ENCODE data around the gene PASK.

The PASK gene

DNA sequence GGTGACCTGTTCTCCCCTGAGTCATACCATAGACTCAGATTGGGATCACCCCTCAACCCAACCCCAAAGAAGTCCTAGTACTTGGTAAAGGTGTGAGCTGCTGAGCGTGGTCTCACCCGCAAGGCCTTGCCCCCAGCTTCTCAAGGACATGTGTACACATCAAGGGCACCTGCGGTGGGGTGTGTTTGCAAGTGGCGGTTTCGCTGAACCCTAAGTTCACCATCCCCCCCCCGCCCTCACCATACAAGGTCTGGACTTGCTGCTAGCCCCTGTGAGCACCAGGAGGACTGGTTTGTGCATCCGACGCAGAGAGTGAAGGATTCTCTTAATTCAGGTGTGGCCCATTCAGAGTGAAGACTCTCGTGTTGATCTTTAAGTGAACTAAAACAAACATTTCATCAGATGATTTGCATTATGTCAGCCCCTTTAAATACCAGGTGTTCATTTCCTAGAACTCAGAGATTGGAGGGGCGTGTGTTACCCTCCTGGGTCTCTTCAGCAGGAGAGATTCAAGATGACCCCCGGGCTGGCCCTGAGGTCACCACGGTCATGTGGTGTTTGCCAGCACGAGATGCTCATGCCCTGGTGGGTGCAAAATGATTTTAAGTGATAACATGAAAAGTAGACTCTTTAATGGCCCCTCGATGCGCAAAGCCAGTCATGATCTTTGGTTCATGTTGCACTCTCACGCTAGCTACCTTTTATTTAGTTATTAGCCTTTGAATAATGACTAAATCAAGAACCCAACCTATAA lies 75.0 kb downstream of the PASK start:
- Histone ChIP-seq H3K36me3 (ENCODE audit: control insufficient read depth, insufficient read depth, low read length) (no peaks in the 10 kb centered on the region), H3K4me3 (ENCODE audit: low read length) (no peak overlapping the region), H3K27me3 (ENCODE audit: control insufficient read depth, insufficient read depth, low read length) (no peaks in the 10 kb centered on the region), H3K9ac (ENCODE audit: low read length) (no peak overlapping the region), H3K9me3 (ENCODE audit: control insufficient read depth, low read length) (no peaks in the 10 kb centered on the region), H3K4me1 (ENCODE audit: control insufficient read depth, insufficient read depth, low read length) (no peaks in the 10 kb centered on the region)

- no peak overlapping the region for H3K4me3 ChIP-seq (ENCODE audit: low read length)
- H3K9ac ChIP-seq (ENCODE audit: low read length) = no peak overlapping the region
- H3K27me3 ChIP-seq (ENCODE audit: control insufficient read depth, insufficient read depth, low read length) = no peaks in the 10 kb centered on the region
- no peaks in the 10 kb centered on the region for H3K4me1 ChIP-seq (ENCODE audit: control insufficient read depth, insufficient read depth, low read length)
- H3K9me3 ChIP-seq (ENCODE audit: control insufficient read depth, low read length) = no peaks in the 10 kb centered on the region
- H3K36me3 ChIP-seq (ENCODE audit: control insufficient read depth, insufficient read depth, low read length) = no peaks in the 10 kb centered on the region
Measured at GRCh38 chr2:241073166-241074064, 75.9 kb downstream of the PASK start.

DNA sequence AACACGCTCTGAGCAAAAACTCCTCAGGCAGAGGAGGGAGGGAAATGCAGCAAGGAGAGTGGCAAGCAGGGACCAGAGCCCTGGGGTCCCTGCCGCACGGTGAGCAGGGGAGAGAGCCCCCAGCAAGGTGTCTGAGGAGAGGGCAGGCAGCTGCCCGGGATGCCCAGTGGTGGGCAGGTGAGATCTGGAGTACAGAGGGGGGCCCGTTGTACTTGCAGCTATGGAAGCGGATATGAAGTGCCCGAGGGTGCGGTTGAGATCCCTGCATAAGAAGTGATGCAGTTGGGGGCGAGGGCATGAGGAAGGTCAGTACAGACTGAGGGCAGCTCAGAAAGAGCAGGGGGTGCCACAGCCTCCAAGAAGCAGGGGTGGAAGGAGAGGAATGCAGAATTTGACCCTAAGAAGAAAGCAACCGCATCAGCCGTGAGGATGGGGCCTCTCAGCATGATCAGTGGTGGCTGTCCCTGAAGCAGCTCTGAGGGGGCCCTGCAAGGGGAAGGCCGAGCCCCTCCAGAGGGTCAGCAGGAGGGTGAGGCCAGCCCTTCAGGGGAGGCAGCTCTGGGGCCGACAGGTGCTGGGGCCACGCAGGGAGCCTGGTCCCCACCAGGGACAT lies 76.6 kb downstream of the PASK start:
- Histone ChIP-seq H3K4me3 (ENCODE audit: low read length) (no peak overlapping the region), H3K9me3 (ENCODE audit: control insufficient read depth, low read length) (no peaks in the 10 kb centered on the region), H3K36me3 (ENCODE audit: control insufficient read depth, insufficient read depth, low read length) (no peaks in the 10 kb centered on the region), H3K9ac (ENCODE audit: low read length) (no peak overlapping the region), H3K4me1 (ENCODE audit: control insufficient read depth, insufficient read depth, low read length) (no peaks in the 10 kb centered on the region), H3K27me3 (ENCODE audit: control insufficient read depth, insufficient read depth, low read length) (no peaks in the 10 kb centered on the region)

DNA sequence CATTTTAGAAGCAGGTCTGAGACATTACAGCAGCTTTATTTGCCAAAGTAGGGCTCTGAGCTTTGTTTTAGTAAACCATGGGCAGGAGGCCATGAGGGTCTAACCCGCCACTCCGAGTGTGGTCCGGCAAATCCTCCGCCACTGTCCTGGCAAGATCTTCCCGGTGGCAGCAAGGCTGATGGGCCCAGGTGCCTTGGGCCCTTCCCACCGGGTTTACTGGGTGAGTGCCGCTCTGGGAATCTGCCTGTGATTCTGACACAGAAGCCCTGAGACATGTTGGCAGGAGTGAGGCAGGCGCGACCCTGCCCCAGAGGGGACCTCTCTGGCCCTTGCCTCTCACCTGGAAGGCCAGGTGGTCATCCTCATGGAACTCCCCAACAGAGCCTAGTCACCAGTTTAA lies 77.1 kb downstream of the PASK start:
- Histone ChIP-seq H3K4me3 (ENCODE audit: low read length) (no peak overlapping the region), H3K4me1 (ENCODE audit: control insufficient read depth, insufficient read depth, low read length) (no peaks in the 10 kb centered on the region), H3K27me3 (ENCODE audit: control insufficient read depth, insufficient read depth, low read length) (no peaks in the 10 kb centered on the region), H3K36me3 (ENCODE audit: control insufficient read depth, insufficient read depth, low read length) (no peaks in the 10 kb centered on the region), H3K9me3 (ENCODE audit: control insufficient read depth, low read length) (no peaks in the 10 kb centered on the region), H3K9ac (ENCODE audit: low read length) (no peak overlapping the region)

GRCh38 chr2:241071677-241072111 lies 77.6 kb downstream of the PASK start:
- Histone ChIP-seq H3K4me3 (ENCODE audit: low read length) (no peak overlapping the region), H3K4me1 (ENCODE audit: control insufficient read depth, insufficient read depth, low read length) (no peaks in the 10 kb centered on the region), H3K9me3 (ENCODE audit: control insufficient read depth, low read length) (no peaks in the 10 kb centered on the region), H3K9ac (ENCODE audit: low read length) (no peak overlapping the region), H3K36me3 (ENCODE audit: control insufficient read depth, insufficient read depth, low read length) (no peaks in the 10 kb centered on the region), H3K27me3 (ENCODE audit: control insufficient read depth, insufficient read depth, low read length) (no peaks in the 10 kb centered on the region)

DNA sequence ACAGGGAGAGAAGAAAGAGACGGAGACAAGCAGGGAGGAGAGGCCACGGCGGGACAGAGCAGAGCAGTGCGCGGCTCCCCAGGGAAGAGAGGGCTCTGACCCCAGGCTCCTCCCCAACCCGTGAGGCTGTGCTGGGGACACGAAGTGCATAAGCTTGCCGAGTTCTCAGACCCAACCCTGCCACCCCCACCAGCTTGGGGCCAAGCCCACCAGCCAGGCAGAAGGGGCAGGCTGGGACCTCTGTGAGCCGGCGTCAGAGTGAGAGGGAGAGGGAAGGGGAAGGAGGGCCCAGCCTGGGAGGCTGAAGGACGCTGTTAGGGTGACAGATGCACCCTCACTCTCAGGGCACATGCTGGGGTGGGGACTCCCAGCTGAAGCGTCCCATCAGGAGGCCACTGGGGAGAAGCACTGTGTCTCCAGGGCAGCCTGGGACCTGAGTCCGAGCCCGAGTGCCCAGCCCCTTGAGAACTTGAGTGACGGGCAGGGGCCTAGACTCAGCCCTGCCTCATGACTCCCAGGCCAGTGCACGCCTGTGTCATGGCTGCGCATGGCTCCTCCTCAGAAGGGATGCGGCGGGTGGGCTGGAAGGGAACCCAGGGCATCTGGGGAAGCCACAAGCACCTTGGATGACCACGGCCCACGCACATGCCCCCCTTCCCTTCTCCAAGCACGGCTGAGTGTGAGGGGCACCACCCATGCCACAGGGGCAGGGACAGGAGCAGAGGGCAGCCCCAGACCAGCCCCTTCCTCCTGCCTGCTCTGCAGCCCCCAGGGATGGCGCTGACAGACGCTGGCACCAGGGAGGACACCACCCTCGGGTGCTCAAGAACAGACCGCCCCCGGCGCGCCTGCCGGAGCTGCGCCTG lies 78.2 kb downstream of the PASK start:
- H3K4me1 ChIP-seq (ENCODE audit: control insufficient read depth, insufficient read depth, low read length) = no peaks in the 10 kb centered on the region
- no peak overlapping the region for H3K4me3 ChIP-seq (ENCODE audit: low read length)
- no peaks in the 10 kb centered on the region for H3K9me3 ChIP-seq (ENCODE audit: control insufficient read depth, low read length)
- no peaks in the 10 kb centered on the region for H3K36me3 ChIP-seq (ENCODE audit: control insufficient read depth, insufficient read depth, low read length)
- H3K9ac ChIP-seq (ENCODE audit: low read length) = no peak overlapping the region
- H3K27me3 ChIP-seq (ENCODE audit: control insufficient read depth, insufficient read depth, low read length) = no peaks in the 10 kb centered on the region

GRCh38 chr2:241070361-241070760 lies 78.9 kb downstream of the PASK start:
- no peaks in the 10 kb centered on the region for H3K36me3 ChIP-seq (ENCODE audit: control insufficient read depth, insufficient read depth, low read length)
- no peak overlapping the region for H3K9ac ChIP-seq (ENCODE audit: low read length)
- no peaks in the 10 kb centered on the region for H3K4me1 ChIP-seq (ENCODE audit: control insufficient read depth, insufficient read depth, low read length)
- H3K4me3 ChIP-seq (ENCODE audit: low read length) = no peak overlapping the region
- H3K27me3 ChIP-seq (ENCODE audit: control insufficient read depth, insufficient read depth, low read length) = no peaks in the 10 kb centered on the region
- no peaks in the 10 kb centered on the region for H3K9me3 ChIP-seq (ENCODE audit: control insufficient read depth, low read length)

GRCh38 chr2:241069821-241070281 lies 79.4 kb downstream of the PASK start:
- Histone ChIP-seq H3K9ac (ENCODE audit: low read length) (no peak overlapping the region), H3K4me3 (ENCODE audit: low read length) (no peak overlapping the region), H3K36me3 (ENCODE audit: control insufficient read depth, insufficient read depth, low read length) (no peaks in the 10 kb centered on the region), H3K9me3 (ENCODE audit: control insufficient read depth, low read length) (no peaks in the 10 kb centered on the region), H3K27me3 (ENCODE audit: control insufficient read depth, insufficient read depth, low read length) (peaks cover 1% of the 10 kb centered on the region), H3K4me1 (ENCODE audit: control insufficient read depth, insufficient read depth, low read length) (no peaks in the 10 kb centered on the region)

- Histone ChIP-seq H3K4me1 (ENCODE audit: control insufficient read depth, insufficient read depth, low read length) (peaks cover 5% of the 10 kb centered on the region), H3K27me3 (ENCODE audit: control insufficient read depth, insufficient read depth, low read length) (peaks cover 3% of the 10 kb centered on the region), H3K36me3 (ENCODE audit: control insufficient read depth, insufficient read depth, low read length) (no peaks in the 10 kb centered on the region), H3K4me3 (ENCODE audit: low read length) (no peak overlapping the region), H3K9me3 (ENCODE audit: control insufficient read depth, low read length) (no peaks in the 10 kb centered on the region), H3K9ac (ENCODE audit: low read length) (no peak overlapping the region)
Measured at GRCh38 chr2:241068942-241069810, 80.1 kb downstream of the PASK start.

DNA sequence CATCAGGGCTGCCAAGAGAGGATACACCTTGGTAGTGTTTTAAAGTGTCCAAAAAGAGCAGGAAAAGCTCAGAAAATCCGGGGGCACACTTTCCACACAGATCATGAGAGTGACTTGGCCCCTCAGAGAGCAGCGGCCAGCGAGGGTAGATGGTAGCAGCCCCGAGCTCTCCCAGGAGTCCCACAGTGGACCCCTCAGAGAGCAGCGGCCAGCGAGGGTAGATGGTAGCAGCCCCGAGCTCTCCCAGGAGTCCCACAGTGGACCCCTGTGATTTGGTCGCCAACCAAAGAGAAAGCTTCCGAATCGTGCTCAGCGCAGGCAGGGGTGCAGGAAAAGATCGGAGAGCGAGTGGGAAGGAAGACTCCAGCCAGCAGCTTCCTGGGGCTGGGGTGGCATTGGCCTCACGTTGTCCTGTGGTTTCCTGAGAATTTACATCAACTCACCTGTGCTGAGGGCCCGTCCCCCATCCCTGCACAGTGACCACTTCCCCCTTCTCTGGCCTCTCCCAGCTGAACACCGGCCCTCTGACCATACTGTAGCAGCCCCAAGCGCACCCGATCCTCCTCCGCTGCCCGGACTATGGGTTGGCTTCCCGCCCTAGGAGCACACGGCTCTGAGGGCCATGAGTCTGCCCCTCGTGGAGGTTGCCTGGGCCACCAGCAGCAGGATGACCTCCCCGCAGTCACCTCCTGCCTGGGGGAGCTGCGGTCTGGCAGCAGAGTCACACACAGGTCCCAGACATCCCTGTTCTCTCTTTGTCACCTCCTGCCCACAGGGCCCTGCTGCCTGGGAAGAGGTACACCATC lies 80.9 kb downstream of the PASK start:
- Histone ChIP-seq H3K27me3 (ENCODE audit: control insufficient read depth, insufficient read depth, low read length) (peaks cover 3% of the 10 kb centered on the region), H3K4me3 (ENCODE audit: low read length) (no peak overlapping the region), H3K4me1 (ENCODE audit: control insufficient read depth, insufficient read depth, low read length) (peaks cover 11% of the 10 kb centered on the region), H3K9me3 (ENCODE audit: control insufficient read depth, low read length) (no peaks in the 10 kb centered on the region), H3K9ac (ENCODE audit: low read length) (no peak overlapping the region), H3K36me3 (ENCODE audit: control insufficient read depth, insufficient read depth, low read length) (no peaks in the 10 kb centered on the region)

Data from mucosa of stomach (tissue), 1 donor.